ENCODE results near the gene SARDH. TPM values are rescaled to one million over a fixed set of nuclear protein-coding genes. Genes with fewer than 3 reads are reported as not detected.

SARDH gene
- total and polyA plus RNA-seq, 9 of the 15 experiments (the other 6 are each of a cell fraction or from before 2014, with no cell fraction given), result 0.14 TPM; not detected in 8

DNA sequence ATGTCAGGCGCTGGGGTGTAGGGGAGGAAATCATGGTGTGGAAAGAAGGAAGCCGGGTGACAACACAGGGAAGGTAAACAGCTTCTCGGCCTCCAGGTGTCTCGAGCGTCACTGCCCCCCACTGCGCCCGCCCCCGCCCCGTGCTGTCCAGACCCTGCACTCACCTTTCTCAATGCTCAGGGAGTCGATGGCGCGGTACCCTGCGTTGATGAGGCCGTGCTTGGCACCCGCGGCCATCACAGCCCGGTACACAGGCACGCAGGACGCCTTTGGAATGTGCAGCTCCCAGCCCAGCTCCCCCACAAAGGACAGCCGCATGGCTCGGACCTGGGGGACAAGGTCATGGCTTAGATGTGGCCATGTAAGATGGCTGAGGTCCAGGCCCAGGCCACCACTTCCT lies 66.8 kb downstream of the SARDH start:
- BruUV-seq (replicated peaks), result no TSS peak
- H3K27me3 ChIP-seq (ENCODE audit: control insufficient read depth in 2 of 2, insufficient read depth in 2 of 2, low read length in 2 of 2), result peaks cover 29 to 59% of the 10 kb centered on the region in 2 experiments
- H3K4me3 ChIP-seq, result no peak overlapping the region
- H3K9me1 ChIP-seq (ENCODE audit: control insufficient read depth, insufficient read depth, low read length), result no peaks in the 10 kb centered on the region
- in situ Hi-C loops (cut with MboI), result no loop called here
- intact Hi-C loops (cut with micrococcal nuclease), result no loop called here
- no peak for DNase-seq (ENCODE audit: extremely low read depth in 1 of 4, low spot score in 3 of 4)
- peaks cover 6% of the 10 kb centered on the region; the same call in 1 of the 2 replicates for H4K20me1 ChIP-seq (replicated peaks; ENCODE audit: control insufficient read depth, insufficient read depth, low read length)
- FAIRE-seq, result no peak
- no peak for ATAC-seq
- H3K4me2 ChIP-seq (ENCODE audit: insufficient read depth, low read length), result no peak overlapping the region
- H3K9me3 ChIP-seq (replicated peaks; ENCODE audit: control insufficient read depth, insufficient read depth, low read depth, low read length), result no peaks in the 10 kb centered on the region
- CTCF ChIA-PET (ENCODE audit: low intra/inter-chr PET ratio), result no interaction called here
- 0% methylated on average over 17 of the region's 21 CpGs for WGBS (ENCODE audit: insufficient coverage, low coverage, missing lambda C conversion rate)
- no peaks in the 10 kb centered on the region for H3K36me3 ChIP-seq (ENCODE audit: control insufficient read depth, insufficient read depth, low read length)
- H3K27ac ChIP-seq (ENCODE audit: extremely low read depth, low read depth, low read length), result no peak overlapping the region
- H2AFZ ChIP-seq (ENCODE audit: low read depth, low read length), result no peak overlapping the region
- POLR2A ChIA-PET, result interaction anchor here (1.0 kb wide), 1 partner anchor 9 kb away, joined by 5 read pairs; no protein-coding TSS in a partner anchor
- no peaks in the 10 kb centered on the region for H3K79me2 ChIP-seq (ENCODE audit: control insufficient read depth, insufficient read depth, low read length)
- no peak overlapping the region for H3K9ac ChIP-seq (ENCODE audit: insufficient read depth in 1 of 2, low read depth in 2 of 2, low read length in 2 of 2)
- TF ChIP-seq, protein P1, sequence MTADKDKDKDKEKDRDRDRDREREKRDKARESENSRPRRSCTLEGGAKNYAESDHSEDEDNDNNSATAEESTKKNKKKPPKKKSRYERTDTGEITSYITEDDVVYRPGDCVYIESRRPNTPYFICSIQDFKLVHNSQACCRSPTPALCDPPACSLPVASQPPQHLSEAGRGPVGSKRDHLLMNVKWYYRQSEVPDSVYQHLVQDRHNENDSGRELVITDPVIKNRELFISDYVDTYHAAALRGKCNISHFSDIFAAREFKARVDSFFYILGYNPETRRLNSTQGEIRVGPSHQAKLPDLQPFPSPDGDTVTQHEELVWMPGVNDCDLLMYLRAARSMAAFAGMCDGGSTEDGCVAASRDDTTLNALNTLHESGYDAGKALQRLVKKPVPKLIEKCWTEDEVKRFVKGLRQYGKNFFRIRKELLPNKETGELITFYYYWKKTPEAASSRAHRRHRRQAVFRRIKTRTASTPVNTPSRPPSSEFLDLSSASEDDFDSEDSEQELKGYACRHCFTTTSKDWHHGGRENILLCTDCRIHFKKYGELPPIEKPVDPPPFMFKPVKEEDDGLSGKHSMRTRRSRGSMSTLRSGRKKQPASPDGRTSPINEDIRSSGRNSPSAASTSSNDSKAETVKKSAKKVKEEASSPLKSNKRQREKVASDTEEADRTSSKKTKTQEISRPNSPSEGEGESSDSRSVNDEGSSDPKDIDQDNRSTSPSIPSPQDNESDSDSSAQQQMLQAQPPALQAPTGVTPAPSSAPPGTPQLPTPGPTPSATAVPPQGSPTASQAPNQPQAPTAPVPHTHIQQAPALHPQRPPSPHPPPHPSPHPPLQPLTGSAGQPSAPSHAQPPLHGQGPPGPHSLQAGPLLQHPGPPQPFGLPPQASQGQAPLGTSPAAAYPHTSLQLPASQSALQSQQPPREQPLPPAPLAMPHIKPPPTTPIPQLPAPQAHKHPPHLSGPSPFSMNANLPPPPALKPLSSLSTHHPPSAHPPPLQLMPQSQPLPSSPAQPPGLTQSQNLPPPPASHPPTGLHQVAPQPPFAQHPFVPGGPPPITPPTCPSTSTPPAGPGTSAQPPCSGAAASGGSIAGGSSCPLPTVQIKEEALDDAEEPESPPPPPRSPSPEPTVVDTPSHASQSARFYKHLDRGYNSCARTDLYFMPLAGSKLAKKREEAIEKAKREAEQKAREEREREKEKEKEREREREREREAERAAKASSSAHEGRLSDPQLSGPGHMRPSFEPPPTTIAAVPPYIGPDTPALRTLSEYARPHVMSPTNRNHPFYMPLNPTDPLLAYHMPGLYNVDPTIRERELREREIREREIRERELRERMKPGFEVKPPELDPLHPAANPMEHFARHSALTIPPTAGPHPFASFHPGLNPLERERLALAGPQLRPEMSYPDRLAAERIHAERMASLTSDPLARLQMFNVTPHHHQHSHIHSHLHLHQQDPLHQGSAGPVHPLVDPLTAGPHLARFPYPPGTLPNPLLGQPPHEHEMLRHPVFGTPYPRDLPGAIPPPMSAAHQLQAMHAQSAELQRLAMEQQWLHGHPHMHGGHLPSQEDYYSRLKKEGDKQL (CRISPR knock-in tag; IDR thresholded peaks at IDR 0.05; ENCODE audit: borderline replicate concordance), result no peak
- no peaks in the 10 kb centered on the region; a peak in 1 of 5 replicates for H3K4me1 ChIP-seq (replicated peaks in 1 of 2; ENCODE audit: control insufficient read depth in 2 of 2, insufficient read depth in 2 of 2, low read length in 2 of 2)
